ENCODE measurements around the gene TM9SF3. TPM values are rescaled to one million over a fixed set of nuclear protein-coding genes. Genes with fewer than 3 reads are reported as not detected.

Gene TM9SF3
- total and polyA plus RNA-seq, 2 of the 4 experiments (the other 2 are of a cell fraction) = 33.7 to 61.8 TPM

DNA sequence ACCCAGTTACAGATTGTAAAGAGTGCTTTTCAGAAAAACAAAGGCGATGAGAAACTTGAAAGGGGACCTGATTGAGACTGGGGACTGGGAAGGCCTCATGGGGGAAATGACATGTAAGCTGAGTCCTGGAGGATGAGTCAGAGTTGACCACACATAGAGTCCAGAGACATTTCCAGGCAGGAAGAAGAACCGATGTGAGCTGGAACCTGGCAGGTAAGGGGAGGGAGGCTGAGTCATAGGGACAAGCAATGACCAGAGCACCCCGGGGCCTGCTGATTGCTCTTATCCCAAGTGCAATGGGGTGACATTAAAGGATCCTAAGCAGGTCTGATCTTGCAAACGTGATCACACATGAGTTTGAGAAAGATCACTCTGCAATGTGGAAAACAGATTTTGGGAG, 84.8 kb downstream of the TM9SF3 start:
- Histone ChIP-seq H2AK5ac (ENCODE audit: low read depth, low read length) (no peak overlapping the region), H3K4me3 (ENCODE audit: insufficient read depth, low read depth, low read length) (no peak overlapping the region), H4K8ac (ENCODE audit: low read depth in 2 of 2, low read length in 2 of 2) (no peak overlapping the region), H3K18ac (ENCODE audit: low read depth, low read length) (no peak overlapping the region), H2BK120ac (ENCODE audit: low read depth, low read length) (no peak overlapping the region), H3K4me1 (ENCODE audit: control insufficient read depth, insufficient read depth, low read length) (no peaks in the 10 kb centered on the region), H3K23ac (ENCODE audit: low read depth, low read length) (no peak overlapping the region), H3K36me3 (ENCODE audit: control insufficient read depth, insufficient read depth, low read length) (no peaks in the 10 kb centered on the region), H4K5ac (ENCODE audit: low read depth, low read length) (no peak overlapping the region), H3K4me2 (ENCODE audit: low read depth, low read length) (no peak overlapping the region), H2BK5ac (ENCODE audit: low read depth, low read length, poor library complexity, severe bottlenecking) (no peak overlapping the region), H3K4ac (ENCODE audit: low read depth, low read length) (no peak overlapping the region), H3K79me1 (ENCODE audit: low read depth in 1 of 2, low read length in 2 of 2) (no peaks in the 10 kb centered on the region), H3K9ac (ENCODE audit: low read depth, low read length) (no peak overlapping the region), H3K14ac (replicated peaks; ENCODE audit: low read depth, low read length) (no peak overlapping the region), H3K9me1 (ENCODE audit: insufficient read depth, low read length) (no peaks in the 10 kb centered on the region), H2BK20ac (ENCODE audit: low read depth, low read length) (no peak overlapping the region), H3K27ac (ENCODE audit: insufficient read depth, low read length) (no peak overlapping the region), H2AK9ac (replicated peaks; ENCODE audit: low read depth, low read length, poor library complexity) (no peak overlapping the region), H3K27me3 (ENCODE audit: control insufficient read depth, insufficient read depth, low read length) (peaks cover 9% of the 10 kb centered on the region), H3K56ac (ENCODE audit: extremely low read depth, insufficient read depth, low read length) (no peak overlapping the region), H4K91ac (ENCODE audit: insufficient read depth, low read depth, low read length) (no peak overlapping the region), H2AFZ (replicated peaks; ENCODE audit: low read length, poor library complexity) (no peak overlapping the region), H4K20me1 (ENCODE audit: insufficient read depth, low read length) (no peaks in the 10 kb centered on the region), H3K9me3 (ENCODE audit: control insufficient read depth, insufficient read depth, low read length) (no peaks in the 10 kb centered on the region), H2BK15ac (ENCODE audit: low read depth, low read length) (no peak overlapping the region)
- intact Hi-C loops (cut with micrococcal nuclease) (no loop called here), dilution Hi-C loops (cut with HindIII; ENCODE audit: low sequenced_read_pairs, unreplicated experiment) (no loop called here), in situ Hi-C loops (cut with MboI; ENCODE audit: low sequenced_read_pairs) (no loop called here)
- DNase-seq (no peak), ATAC-seq (ENCODE audit: low read depth) (no peak)
- 66% methylated on average over 3 of the region's 4 CpGs; no CpG with 5 or more reads in 1 of the 2 experiments for WGBS, 2 experiments (ENCODE audit: extremely low coverage in 2 of 2, insufficient read length in 1 of 2)
- TF ChIP-seq, protein P1, sequence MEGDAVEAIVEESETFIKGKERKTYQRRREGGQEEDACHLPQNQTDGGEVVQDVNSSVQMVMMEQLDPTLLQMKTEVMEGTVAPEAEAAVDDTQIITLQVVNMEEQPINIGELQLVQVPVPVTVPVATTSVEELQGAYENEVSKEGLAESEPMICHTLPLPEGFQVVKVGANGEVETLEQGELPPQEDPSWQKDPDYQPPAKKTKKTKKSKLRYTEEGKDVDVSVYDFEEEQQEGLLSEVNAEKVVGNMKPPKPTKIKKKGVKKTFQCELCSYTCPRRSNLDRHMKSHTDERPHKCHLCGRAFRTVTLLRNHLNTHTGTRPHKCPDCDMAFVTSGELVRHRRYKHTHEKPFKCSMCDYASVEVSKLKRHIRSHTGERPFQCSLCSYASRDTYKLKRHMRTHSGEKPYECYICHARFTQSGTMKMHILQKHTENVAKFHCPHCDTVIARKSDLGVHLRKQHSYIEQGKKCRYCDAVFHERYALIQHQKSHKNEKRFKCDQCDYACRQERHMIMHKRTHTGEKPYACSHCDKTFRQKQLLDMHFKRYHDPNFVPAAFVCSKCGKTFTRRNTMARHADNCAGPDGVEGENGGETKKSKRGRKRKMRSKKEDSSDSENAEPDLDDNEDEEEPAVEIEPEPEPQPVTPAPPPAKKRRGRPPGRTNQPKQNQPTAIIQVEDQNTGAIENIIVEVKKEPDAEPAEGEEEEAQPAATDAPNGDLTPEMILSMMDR (conservative IDR thresholded peaks at IDR 0.05; ENCODE audit: low read depth, low read length) = no peak
- TF ChIP-seq RFX5 (IDR thresholded peaks at IDR 0.05; ENCODE audit: low read depth, low read length) = no peak
- TF ChIP-seq, protein P2, sequence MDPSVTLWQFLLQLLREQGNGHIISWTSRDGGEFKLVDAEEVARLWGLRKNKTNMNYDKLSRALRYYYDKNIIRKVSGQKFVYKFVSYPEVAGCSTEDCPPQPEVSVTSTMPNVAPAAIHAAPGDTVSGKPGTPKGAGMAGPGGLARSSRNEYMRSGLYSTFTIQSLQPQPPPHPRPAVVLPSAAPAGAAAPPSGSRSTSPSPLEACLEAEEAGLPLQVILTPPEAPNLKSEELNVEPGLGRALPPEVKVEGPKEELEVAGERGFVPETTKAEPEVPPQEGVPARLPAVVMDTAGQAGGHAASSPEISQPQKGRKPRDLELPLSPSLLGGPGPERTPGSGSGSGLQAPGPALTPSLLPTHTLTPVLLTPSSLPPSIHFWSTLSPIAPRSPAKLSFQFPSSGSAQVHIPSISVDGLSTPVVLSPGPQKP (IDR thresholded peaks at IDR 0.05; ENCODE audit: borderline replicate concordance, low read depth, low read length) = no peak
- TF ChIP-seq MAZ (IDR thresholded peaks at IDR 0.05; ENCODE audit: borderline replicate concordance, low read depth, low read length) = no peak
- no peak for TF ChIP-seq MAFK (IDR thresholded peaks at IDR 0.05; ENCODE audit: low read depth, low read length)
- TF ChIP-seq POLR2A (IDR thresholded peaks at IDR 0.05; ENCODE audit: low read depth, low read length) = no peak
- TF ChIP-seq RCOR1 (IDR thresholded peaks at IDR 0.05; ENCODE audit: insufficient replicate concordance, low read length) = no peak
- TF ChIP-seq SMC3 (IDR thresholded peaks at IDR 0.05; ENCODE audit: low read depth, low read length) = no peak
- no peak for TF ChIP-seq MXI1 (IDR thresholded peaks at IDR 0.05; ENCODE audit: borderline replicate concordance, low read depth, low read length)
- no peak for TF ChIP-seq CEBPB (IDR thresholded peaks at IDR 0.05; ENCODE audit: low read depth, low read length)
- no peak for TF ChIP-seq BHLHE40 (IDR thresholded peaks at IDR 0.05; ENCODE audit: low read depth, low read length)
- TF ChIP-seq, protein P3, sequence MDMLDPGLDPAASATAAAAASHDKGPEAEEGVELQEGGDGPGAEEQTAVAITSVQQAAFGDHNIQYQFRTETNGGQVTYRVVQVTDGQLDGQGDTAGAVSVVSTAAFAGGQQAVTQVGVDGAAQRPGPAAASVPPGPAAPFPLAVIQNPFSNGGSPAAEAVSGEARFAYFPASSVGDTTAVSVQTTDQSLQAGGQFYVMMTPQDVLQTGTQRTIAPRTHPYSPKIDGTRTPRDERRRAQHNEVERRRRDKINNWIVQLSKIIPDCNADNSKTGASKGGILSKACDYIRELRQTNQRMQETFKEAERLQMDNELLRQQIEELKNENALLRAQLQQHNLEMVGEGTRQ (IDR thresholded peaks at IDR 0.05; ENCODE audit: low read depth, low read length) = no peak
- no peak for TF ChIP-seq NFE2L2 (IDR thresholded peaks at IDR 0.05; ENCODE audit: low read depth, low read length)
- TF ChIP-seq RAD21 (IDR thresholded peaks at IDR 0.05; ENCODE audit: low read length) = no peak
- TF ChIP-seq CHD1 (IDR thresholded peaks at IDR 0.05; ENCODE audit: low read depth, low read length) = no peak
- TF ChIP-seq FOS (IDR thresholded peaks at IDR 0.05; ENCODE audit: low read depth, low read length) = no peak
- CTCF ChIA-PET = no interaction called here
- POLR2A ChIA-PET (ENCODE audit: unreplicated experiment) = no interaction called here
- BruUV-seq (replicated peaks) = no TSS peak
